Esophagus mucosa (tissue), 1 donor: ENCODE data around the gene NEURL4. TPM values are rescaled to one million over a fixed set of nuclear protein-coding genes. Genes with fewer than 3 reads are reported as not detected.
A peak's percentile ranks its signal among the peaks of the same experiment; 100 is the strongest.

Source experiments
- ATAC-seq: fragments of 200-7000 bp; cut with Tn5 transposase; one replicate; pipeline ENCODE4 v1.9.1; 2020
- total RNA-seq: library from RNA; stranded (reverse); gene quantifications from one replicate; pipeline ENCODE4 v1.2.4, GENCODE V29; 2023
- donor health status: DM: yes; HTN: yes; CAD: no.

NEURL4 gene
- total RNA-seq, 1 donor from 2014 or later = 13.5 TPM

GRCh38 chr17:7295230-7296180, 33.6 kb downstream of the NEURL4 start:
- ATAC-seq = no peak

DNA sequence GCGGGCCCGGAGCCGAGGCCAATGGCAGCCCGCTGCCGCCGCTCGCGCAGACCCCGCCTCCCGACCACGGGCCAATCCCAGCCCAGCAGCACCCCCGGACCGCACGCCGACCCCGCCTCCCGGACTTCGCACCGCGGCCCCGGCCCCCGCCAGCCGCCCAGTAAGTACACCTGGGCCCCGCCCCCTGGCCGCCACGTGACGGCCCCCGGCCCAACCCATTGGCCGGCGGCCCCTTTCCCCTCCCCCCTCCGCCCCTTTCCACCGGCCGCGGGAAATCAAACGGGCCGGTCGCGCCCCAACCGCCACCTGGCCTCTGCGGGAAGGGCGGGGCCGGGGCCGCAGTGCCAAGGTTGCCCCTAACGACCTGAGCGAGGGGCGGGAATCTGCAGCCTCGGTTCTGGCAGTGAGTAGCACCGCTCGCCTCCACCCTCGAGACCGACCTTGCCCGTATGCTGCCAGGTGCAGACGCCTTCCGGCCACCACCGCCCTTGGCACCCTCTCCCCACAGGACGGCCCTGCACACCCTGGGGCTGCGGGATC, 34.5 kb downstream of the NEURL4 start, which contains the start of gene YBX2:
TSS of gene YBX2 (minus strand) at position 26 of the 540 bp plus-strand sequence. CDS start 139 bp downstream, outside the sequence.
- peak; percentile 53 for ATAC-seq

DNA sequence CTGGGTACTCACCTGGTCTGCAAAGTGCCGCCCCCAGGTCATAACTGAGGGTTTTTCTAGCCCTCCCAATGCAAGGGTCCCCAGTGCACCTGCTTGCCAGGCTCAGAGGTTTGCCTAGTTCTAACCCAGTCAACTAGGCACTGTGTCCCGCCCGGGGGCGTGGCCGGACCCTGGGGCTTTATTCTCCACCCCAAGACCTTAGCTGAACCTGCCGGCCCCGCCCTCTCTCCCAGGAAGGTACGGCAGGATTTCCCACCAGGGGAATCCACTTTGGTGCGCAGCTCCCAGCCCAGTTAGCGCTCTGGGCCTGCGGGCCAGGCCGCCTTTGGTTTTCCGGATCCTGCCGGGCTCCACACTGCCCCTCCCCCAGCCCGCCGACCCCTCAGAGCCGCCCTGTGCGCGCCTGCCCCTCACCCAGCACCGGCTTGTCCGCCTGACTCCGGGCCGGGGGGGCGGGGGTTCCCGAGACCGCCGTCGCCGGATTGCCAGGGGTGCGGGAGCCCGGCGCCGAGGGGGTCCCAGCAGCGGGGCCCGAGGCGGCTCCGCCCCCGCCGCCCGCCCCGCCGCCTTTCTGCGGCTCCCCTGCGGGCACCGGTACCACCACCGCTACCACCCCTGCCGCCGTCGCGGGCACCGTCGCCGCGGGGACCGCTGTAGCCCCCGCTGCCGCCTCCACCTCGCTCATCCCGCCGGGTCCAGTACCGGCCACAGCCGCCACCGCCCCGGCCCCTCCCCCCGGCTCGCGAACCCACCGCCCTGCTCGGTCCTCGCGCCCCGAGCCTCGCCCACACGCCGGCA, 35.1 kb downstream of the NEURL4 start:
- peak; percentile 65 for ATAC-seq

- ATAC-seq = peak; percentile 5
Measured at GRCh38 chr17:7293159-7293558, 36.0 kb downstream of the NEURL4 start.

GRCh38 chr17:7292729-7293128, 36.4 kb downstream of the NEURL4 start:
- ATAC-seq = peak; percentile 3

- ATAC-seq = no peak
Measured at GRCh38 chr17:7292194-7292593, 36.9 kb downstream of the NEURL4 start.

GRCh38 chr17:7290685-7291084, 38.5 kb downstream of the NEURL4 start:
- no peak for ATAC-seq

DNA sequence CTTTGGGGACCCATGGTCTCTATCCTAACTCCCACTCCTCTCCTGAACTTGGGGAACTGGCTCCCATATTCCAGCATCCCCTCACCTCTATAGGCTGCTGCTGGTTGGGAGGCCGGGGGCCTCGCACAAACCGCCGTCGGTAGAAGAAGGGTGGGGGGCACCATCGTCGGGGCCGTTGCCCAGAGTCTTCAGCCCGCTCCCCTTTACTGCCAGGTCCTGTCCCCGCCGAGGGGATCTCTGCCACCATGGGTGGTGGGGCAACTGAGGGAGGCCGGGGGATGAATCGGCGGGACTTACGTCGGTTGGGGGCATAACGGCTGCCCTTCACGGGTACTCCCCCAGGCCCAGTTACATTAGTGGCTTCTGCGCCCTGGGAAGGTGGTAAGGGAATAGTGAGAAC, 39.0 kb downstream of the NEURL4 start:
- no peak for ATAC-seq

GRCh38 chr17:7289256-7290032, 39.7 kb downstream of the NEURL4 start:
- ATAC-seq = no peak

- ATAC-seq = no peak
Measured at GRCh38 chr17:7285679-7286078, 43.5 kb downstream of the NEURL4 start.

- no peak for ATAC-seq
Measured at GRCh38 chr17:7284911-7285310, 44.2 kb downstream of the NEURL4 start.

DNA sequence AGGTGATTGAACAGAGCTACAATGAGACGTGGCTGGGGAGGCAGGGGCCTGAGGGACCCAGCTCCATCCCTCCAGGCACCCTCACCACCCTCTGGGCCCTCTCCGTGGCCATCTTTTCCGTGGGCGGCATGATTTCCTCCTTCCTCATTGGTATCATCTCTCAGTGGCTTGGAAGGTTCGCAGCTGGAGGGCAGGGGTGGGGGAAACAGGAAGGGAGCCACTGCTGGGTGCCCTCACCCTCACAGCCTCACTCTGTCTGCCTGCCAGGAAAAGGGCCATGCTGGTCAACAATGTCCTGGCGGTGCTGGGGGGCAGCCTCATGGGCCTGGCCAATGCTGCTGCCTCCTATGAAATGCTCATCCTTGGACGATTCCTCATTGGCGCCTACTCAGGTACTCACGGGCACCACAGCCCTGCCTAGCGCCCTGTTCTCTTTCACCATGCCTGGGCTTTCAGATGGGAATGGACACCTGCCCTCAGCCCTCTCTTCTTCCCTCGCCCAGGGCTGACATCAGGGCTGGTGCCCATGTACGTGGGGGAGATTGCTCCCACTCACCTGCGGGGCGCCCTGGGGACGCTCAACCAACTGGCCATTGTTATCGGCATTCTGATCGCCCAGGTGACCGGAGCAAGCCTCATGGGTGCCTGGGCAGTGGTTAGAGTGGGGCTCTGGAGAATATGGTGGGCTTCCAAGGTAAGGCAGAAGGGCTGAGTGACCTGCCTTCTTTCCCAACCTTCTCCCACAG, 45.5 kb downstream of the NEURL4 start:
- ATAC-seq = no peak

DNA sequence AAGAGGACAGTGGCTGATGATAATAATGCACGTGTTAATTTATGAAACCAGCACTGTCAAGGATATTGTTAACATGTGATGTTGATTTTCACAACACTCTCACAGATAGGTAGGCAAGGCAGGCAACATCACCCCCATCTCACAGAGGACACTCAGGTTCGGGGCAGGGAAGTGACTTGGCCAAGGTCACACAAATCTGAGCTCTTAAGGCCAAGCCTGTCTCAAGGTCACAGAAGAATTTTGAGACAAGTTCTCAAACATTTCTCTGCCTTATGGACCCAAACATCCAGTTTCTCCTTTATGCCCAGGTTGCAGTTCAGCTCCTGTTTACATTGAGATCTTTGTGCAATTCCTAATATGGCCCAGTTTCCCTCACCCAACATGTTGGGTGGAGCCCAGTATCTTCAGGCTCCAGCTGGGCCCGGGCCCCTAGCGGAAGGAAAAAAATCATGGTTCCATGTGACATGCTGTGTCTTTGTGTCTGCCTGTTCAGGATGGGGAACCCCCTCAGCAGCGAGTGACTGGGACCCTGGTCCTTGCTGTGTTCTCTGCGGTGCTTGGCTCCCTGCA, 46.3 kb downstream of the NEURL4 start:
- ATAC-seq = no peak

DNA sequence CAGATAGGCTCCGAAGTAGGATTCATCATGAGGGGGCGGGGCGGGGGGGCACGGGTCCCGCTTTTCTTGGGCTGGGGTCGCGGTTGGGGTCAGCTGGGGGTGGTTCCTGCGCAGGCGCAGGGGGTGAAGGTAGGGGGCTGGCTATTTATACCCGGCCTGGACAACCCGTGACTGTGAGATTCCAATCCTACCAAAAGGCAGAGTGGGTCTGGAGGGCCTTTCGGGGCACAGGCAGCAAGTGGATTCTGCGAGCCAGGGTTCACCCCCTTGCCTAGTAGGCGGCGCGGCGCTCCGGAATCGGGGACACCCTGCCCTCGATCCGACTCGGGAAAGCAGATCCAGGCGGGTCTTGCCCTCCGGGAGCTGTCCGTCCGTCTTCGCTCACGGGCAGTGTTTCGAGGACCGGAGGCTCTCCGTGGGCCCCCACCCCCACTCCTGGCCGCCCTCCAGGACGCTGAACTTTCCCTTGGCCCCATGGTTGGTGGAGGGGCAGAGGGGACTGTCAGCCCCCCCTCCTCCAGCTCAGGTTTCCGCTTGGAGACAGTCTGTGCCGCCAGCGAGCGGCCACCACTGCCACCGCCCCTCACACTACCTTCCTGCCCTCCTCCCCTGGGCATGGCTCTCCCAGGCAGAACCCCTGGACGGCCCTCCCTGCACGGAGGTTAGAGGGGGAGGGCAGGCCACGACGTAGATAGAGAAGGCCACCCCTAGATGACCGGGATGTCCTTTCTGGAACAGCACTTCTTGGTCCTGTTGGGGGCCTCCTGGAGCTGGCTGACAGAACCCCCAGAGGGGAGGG, 47.0 kb downstream of the NEURL4 start:
- no peak for ATAC-seq

DNA sequence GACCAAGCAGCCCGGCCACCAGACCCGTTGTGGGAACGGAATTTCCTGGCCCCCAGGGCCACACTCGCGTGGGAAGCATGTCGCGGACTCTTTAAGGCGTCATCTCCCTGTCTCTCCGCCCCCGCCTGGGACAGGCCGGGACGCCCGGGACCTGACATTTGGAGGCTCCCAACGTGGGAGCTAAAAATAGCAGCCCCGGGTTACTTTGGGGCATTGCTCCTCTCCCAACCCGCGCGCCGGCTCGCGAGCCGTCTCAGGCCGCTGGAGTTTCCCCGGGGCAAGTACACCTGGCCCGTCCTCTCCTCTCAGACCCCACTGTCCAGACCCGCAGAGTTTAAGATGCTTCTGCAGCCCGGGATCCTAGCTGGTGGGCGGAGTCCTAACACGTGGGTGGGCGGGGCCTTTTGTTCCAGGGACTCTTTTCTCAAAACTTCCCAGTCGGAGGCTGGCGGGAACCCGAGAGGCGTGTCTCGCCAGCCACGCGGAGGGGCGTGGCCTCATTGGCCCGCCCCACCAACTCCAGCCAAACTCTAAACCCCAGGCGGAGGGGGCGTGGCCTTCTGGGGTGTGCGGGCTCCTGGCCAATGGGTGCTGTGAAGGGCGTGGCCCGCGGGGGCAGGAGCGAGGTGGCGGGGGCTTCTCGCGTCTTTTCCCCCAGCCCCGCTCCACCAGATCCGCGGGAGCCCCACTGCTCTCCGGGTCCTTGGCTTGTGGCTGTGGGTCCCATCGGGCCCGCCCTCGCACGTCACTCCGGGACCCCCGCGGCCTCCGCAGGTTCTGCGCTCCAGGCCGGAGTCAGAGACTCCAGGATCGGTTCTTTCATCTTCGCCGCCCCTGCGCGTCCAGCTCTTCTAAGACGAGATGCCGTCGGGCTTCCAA, 47.8 kb downstream of the NEURL4 start, which contains the start of gene SLC2A4:
TSS of gene SLC2A4 (plus strand) at position 645 of the 879 bp plus-strand sequence. CDS start at position 862, 217 bp downstream.
- peak; percentile 87 for ATAC-seq

DNA sequence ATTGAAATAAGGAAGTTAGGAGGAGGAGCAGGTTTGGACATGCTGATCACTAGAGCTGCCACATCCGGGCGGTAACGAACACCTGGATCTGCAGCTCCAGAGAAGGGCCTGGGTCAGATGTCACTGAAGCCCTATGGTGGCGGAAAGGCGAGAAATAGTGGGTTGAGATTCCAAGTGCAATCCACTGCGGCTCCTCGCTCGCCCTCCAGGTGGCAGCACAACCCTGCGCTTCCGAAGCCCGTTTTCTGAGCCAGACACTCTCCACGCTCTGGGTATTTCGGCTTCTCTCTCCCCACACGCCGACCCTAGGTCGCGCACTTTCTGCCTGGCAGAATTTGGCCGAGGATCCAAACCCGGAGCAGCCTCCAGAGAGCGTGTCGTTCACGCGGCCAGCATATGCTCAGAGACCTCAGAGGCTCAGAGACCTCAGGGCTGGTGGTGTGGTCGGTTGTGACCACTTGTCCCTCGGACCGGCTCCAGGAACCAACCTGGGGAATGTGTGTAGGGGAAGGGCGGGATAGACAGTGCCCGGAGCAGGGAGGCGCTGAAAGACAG, 48.5 kb downstream of the NEURL4 start:
- ATAC-seq = peak; percentile 83

DNA sequence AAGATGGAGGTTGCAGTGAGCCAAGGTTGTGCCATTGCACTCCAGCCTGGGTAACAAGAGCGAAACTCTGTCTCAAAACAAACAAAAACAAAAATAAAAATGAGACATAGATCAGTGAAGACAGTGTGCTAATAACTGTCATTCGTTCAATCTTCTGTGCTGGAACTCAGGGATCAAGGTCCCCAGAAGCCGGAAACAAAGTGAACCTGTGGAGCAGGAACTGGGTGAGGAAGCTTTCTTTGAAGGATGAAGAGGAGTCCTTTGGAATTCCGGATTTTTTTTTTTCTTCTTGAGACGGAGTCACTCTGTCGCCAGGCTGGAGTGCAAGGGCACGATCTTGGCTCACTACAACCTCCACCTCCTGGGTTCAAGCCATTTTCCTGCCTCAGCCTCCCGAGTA, 49.7 kb downstream of the NEURL4 start:
- no peak for ATAC-seq

GRCh38 chr17:7266784-7267183, 62.4 kb downstream of the NEURL4 start:
- ATAC-seq = no peak
